ENCODE measurements around the gene PALM2AKAP2.

PALM2AKAP2 gene

GRCh38 chr9:109797006-109797405, 17.0 kb downstream of the PALM2AKAP2 start:
- intact Hi-C loops (cut with DNase I), result no loop called here
- no peak for DNase-seq

GRCh38 chr9:109797509-109797908, 17.5 kb downstream of the PALM2AKAP2 start:
- no peak for DNase-seq

GRCh38 chr9:109799141-109799540, 19.1 kb downstream of the PALM2AKAP2 start:
- intact Hi-C loops (cut with DNase I), result no loop called here
- DNase-seq, result no peak

More at GRCh38 chr9:109797509-109797908, 17.5 kb downstream of the PALM2AKAP2 start:
- intact Hi-C loops (cut with DNase I), result no loop called here

- no peak for DNase-seq
- intact Hi-C loops (cut with DNase I), result loop anchor here (10.0 kb wide), 1 partner anchor 45 kb away; no protein-coding TSS in a partner anchor
Observed at GRCh38 chr9:109799792-109800191, 19.8 kb downstream of the PALM2AKAP2 start.

- no peak for DNase-seq
- intact Hi-C loops (cut with DNase I), result loop anchor here (10.0 kb wide), 1 partner anchor 47 kb away; no protein-coding TSS in a partner anchor
Observed at GRCh38 chr9:109801484-109801883, 21.5 kb downstream of the PALM2AKAP2 start.

GRCh38 chr9:109802491-109802890, 22.5 kb downstream of the PALM2AKAP2 start:
- intact Hi-C loops (cut with DNase I), result loop anchor here (10.0 kb wide), 1 partner anchor 48 kb away; no protein-coding TSS in a partner anchor
- no peak for DNase-seq

GRCh38 chr9:109805050-109805449, 25.1 kb downstream of the PALM2AKAP2 start:
- peak in 6 of 42 donors; percentile 5 to 56 (median 12) for DNase-seq
- intact Hi-C loops (cut with DNase I), result loop anchor here (10.0 kb wide), 1 partner anchor 50 kb away; no protein-coding TSS in a partner anchor

- no peak for DNase-seq
- intact Hi-C loops (cut with DNase I), result loop anchor here (10.0 kb wide), 1 partner anchor 52 kb away; no protein-coding TSS in a partner anchor
Observed at GRCh38 chr9:109806506-109807115, 26.6 kb downstream of the PALM2AKAP2 start.

- intact Hi-C loops (cut with DNase I), result loop anchor here (10.0 kb wide), 2 partner anchors 167 to 237 kb away; no protein-coding TSS in a partner anchor
- DNase-seq, result peak; percentile 22 to 91 (median 68)
Observed at GRCh38 chr9:109811876-109812275, 31.9 kb downstream of the PALM2AKAP2 start.

GRCh38 chr9:109812331-109812730, 32.3 kb downstream of the PALM2AKAP2 start:
- intact Hi-C loops (cut with DNase I), result loop anchor here (10.0 kb wide), 2 partner anchors 168 to 238 kb away; no protein-coding TSS in a partner anchor
- no peak for DNase-seq

- intact Hi-C loops (cut with DNase I), result loop anchor here (10.0 kb wide), 2 partner anchors 168 to 238 kb away; no protein-coding TSS in a partner anchor
- DNase-seq, result no peak
Observed at GRCh38 chr9:109812818-109813281, 32.9 kb downstream of the PALM2AKAP2 start.

- DNase-seq, result no peak
- intact Hi-C loops (cut with DNase I), result loop anchor here (10.0 kb wide), 2 partner anchors 169 to 239 kb away; no protein-coding TSS in a partner anchor
Observed at GRCh38 chr9:109813303-109813702, 33.3 kb downstream of the PALM2AKAP2 start.

- no peak for DNase-seq
- intact Hi-C loops (cut with DNase I), result loop anchor here (10.0 kb wide), 2 partner anchors 169 to 239 kb away; no protein-coding TSS in a partner anchor
Observed at GRCh38 chr9:109813829-109814228, 33.8 kb downstream of the PALM2AKAP2 start.

GRCh38 chr9:109815366-109815947, 35.5 kb downstream of the PALM2AKAP2 start:
- intact Hi-C loops (cut with DNase I), result loop anchor here (10.0 kb wide), 2 partner anchors 171 to 241 kb away; no protein-coding TSS in a partner anchor
- no peak for DNase-seq

GRCh38 chr9:109816490-109816889, 36.5 kb downstream of the PALM2AKAP2 start:
- intact Hi-C loops (cut with DNase I), result loop anchor here (10.0 kb wide), 2 partner anchors 172 to 242 kb away; no protein-coding TSS in a partner anchor

GRCh38 chr9:109817146-109817845, 37.3 kb downstream of the PALM2AKAP2 start:
- intact Hi-C loops (cut with DNase I), result loop anchor here (10.0 kb wide), 2 partner anchors 172 to 242 kb away; no protein-coding TSS in a partner anchor
- DNase-seq, result peak in 8 of 42 donors; percentile 11 to 73 (median 26)

More at GRCh38 chr9:109816490-109816889, 36.5 kb downstream of the PALM2AKAP2 start:
- DNase-seq, result peak in 1 of 42 donors; percentile 56

GRCh38 chr9:109817846-109818472, 38.0 kb downstream of the PALM2AKAP2 start:
- DNase-seq, result peak in 41 of 42 donors; percentile 9 to 93 (median 67)
- intact Hi-C loops (cut with DNase I), result loop anchor here (10.0 kb wide), 2 partner anchors 173 to 243 kb away; no protein-coding TSS in a partner anchor

GRCh38 chr9:109821711-109822110, 41.7 kb downstream of the PALM2AKAP2 start:
- intact Hi-C loops (cut with DNase I), result no loop called here
- DNase-seq, result no peak
